MCF 10A (cell line): Measurements from ENCODE around the gene IL11RA. TPM values are rescaled to one million over a fixed set of nuclear protein-coding genes. Genes with fewer than 3 reads are reported as not detected.

Experiments
- BruUV-seq: library from RNA; stranded (reverse); fragments of 400-500 nt; replicated peaks from 2 replicates; lab custom pipeline; 2021; lab: Mats Ljungman, UMichigan
- CTCF ChIA-PET: fragments of 300-600 bp; sonication (Branson Sonifier 250); formaldehyde crosslinking; extraction: SDS; loops from one replicate; lab custom pipeline; 2021; ENCODE audit warnings: antibody characterized with exemption, inconsistent platforms; lab: Yijun Ruan, JAX
- POLR2A ChIA-PET: fragments of 300-600, 350-650 bp; sonication (Branson Sonifier 250); formaldehyde crosslinking; extraction: SDS; loops from one replicate; lab custom pipeline; 2020; ENCODE audit warnings: antibody characterized with exemption, inconsistent platforms; lab: Yijun Ruan, JAX
- DNase-seq: peaks from one replicate; pipeline ENCODE4 v3.0.0-alpha.2; 2018; ENCODE audit not compliant: unreplicated experiment
- H3K27ac Mint-ChIP-seq: one replicate; pipeline ENCODE4 v1.8.0; 2022; ENCODE audit warnings: mild to moderate bottlenecking, low read depth, mixed read lengths; ENCODE audit not compliant: unreplicated experiment
- H3K27me3 Mint-ChIP-seq: one replicate; pipeline ENCODE4 v1.8.0; 2022; ENCODE audit warnings: mixed read lengths; ENCODE audit not compliant: insufficient read depth, unreplicated experiment
- H3K36me3 Mint-ChIP-seq: one replicate; pipeline ENCODE4 v1.8.0; 2022; ENCODE audit warnings: mild to moderate bottlenecking, moderate library complexity, mixed read lengths; ENCODE audit not compliant: insufficient read depth, unreplicated experiment
- H3K4me1 Mint-ChIP-seq: one replicate; pipeline ENCODE4 v1.8.0; 2022; ENCODE audit warnings: mixed read lengths; ENCODE audit not compliant: insufficient read depth, unreplicated experiment
- H3K4me3 Mint-ChIP-seq: one replicate; pipeline ENCODE4 v1.8.0; 2022; ENCODE audit warnings: mild to moderate bottlenecking, moderate library complexity, mixed read lengths; ENCODE audit not compliant: unreplicated experiment
- H3K9me3 Mint-ChIP-seq: one replicate; pipeline ENCODE4 v1.8.0; 2022; ENCODE audit warnings: mixed read lengths; ENCODE audit not compliant: unreplicated experiment
- CTCF ChIP-seq: fragments of 200-600 bp; IDR thresholded peaks from one replicate; pipeline ENCODE4 v1.8.0; 2022; ENCODE audit warnings: antibody characterized with exemption, mild to moderate bottlenecking; ENCODE audit not compliant: unreplicated experiment
- intact Hi-C: fragments of 100-400 bp; cut with micrococcal nuclease; formaldehyde crosslinking; loops from 2 replicates; pipeline ENCODE4 v1.14.1; 2022
- total RNA-seq: library from RNA; stranded (reverse); gene quantifications from 2 replicates; pipeline ENCODE4 v1.2.3, GENCODE V29; 2022

IL11RA gene
- total RNA-seq, 1 experiment from 2014 or later: 4.0 TPM

- Mint-ChIP-seq H3K4me1 (no peaks in the 10 kb centered on the region), H3K27ac (no peak overlapping the region), H3K27me3 (no peaks in the 10 kb centered on the region), H3K9me3 (no peaks in the 10 kb centered on the region), H3K4me3 (no peak overlapping the region), H3K36me3 (peaks cover 7% of the 10 kb centered on the region)
- POLR2A ChIA-PET: no interaction called here
- TF ChIP-seq CTCF: no peak
- no TSS peak for BruUV-seq
- DNase-seq: no peak
- CTCF ChIA-PET: interaction anchor here (0.5 to 1.5 kb wide), 5 partner anchors 26 to 461 kb away, joined by 3 to 5 read pairs (median 3); no protein-coding TSS in a partner anchor
- intact Hi-C loops: loop anchor here (1.0 kb wide), 1 partner anchor 26 kb away; no protein-coding TSS in a partner anchor
Measured at GRCh38 chr9:34675869-34676268, 23.9 kb downstream of the IL11RA start.

- DNase-seq: no peak
- no peak for TF ChIP-seq CTCF
- H3K27ac Mint-ChIP-seq: no peak overlapping the region
- POLR2A ChIA-PET: interaction anchor here (0.5 kb wide), 1 partner anchor 73 kb away, joined by 3 read pairs; no protein-coding TSS in a partner anchor
- H3K4me3 Mint-ChIP-seq: no peak overlapping the region
- intact Hi-C loops: no loop called here
- no peaks in the 10 kb centered on the region for H3K27me3 Mint-ChIP-seq
- no peaks in the 10 kb centered on the region for H3K4me1 Mint-ChIP-seq
- CTCF ChIA-PET: interaction anchor here (0.6 kb wide), 1 partner anchor 21 kb away, joined by 3 read pairs; no protein-coding TSS in a partner anchor
- H3K9me3 Mint-ChIP-seq: no peaks in the 10 kb centered on the region
- H3K36me3 Mint-ChIP-seq: peaks cover 14% of the 10 kb centered on the region
- no TSS peak for BruUV-seq
Measured at GRCh38 chr9:34684145-34684544, 32.2 kb downstream of the IL11RA start.

GRCh38 chr9:34684816-34685215, 32.8 kb downstream of the IL11RA start:
- no TSS peak for BruUV-seq

GRCh38 chr9:34685591-34685990, 33.6 kb downstream of the IL11RA start:
- Mint-ChIP-seq H3K4me3 (no peak overlapping the region), H3K27ac (no peak overlapping the region), H3K36me3 (peaks cover 14% of the 10 kb centered on the region), H3K4me1 (no peaks in the 10 kb centered on the region), H3K9me3 (no peaks in the 10 kb centered on the region), H3K27me3 (no peaks in the 10 kb centered on the region)
- no peak for DNase-seq
- ChIA-PET POLR2A (interaction anchor here (0.6 to 1.2 kb wide), 2 partner anchors 9 to 300 kb away, joined by 3 read pairs; no protein-coding TSS in a partner anchor), CTCF (interaction anchor here (0.5 kb wide), 1 partner anchor 50 kb away, joined by 3 read pairs; no protein-coding TSS in a partner anchor)
- TF ChIP-seq CTCF: no peak
- BruUV-seq: no TSS peak
- intact Hi-C loops: no loop called here

More at GRCh38 chr9:34684816-34685215, 32.8 kb downstream of the IL11RA start:
- ChIA-PET CTCF (no interaction called here), POLR2A (interaction anchor here (1.2 kb wide), 1 partner anchor 8 kb away, joined by 3 read pairs; no protein-coding TSS in a partner anchor)
- H3K27me3 Mint-ChIP-seq: no peaks in the 10 kb centered on the region
- H3K9me3 Mint-ChIP-seq: no peaks in the 10 kb centered on the region
- no peak overlapping the region for H3K27ac Mint-ChIP-seq
- no peak overlapping the region for H3K4me3 Mint-ChIP-seq
- intact Hi-C loops: no loop called here
- no peak for TF ChIP-seq CTCF
- H3K36me3 Mint-ChIP-seq: peaks cover 14% of the 10 kb centered on the region
- no peak for DNase-seq
- no peaks in the 10 kb centered on the region for H3K4me1 Mint-ChIP-seq
